ENCODE measurements around the gene NT5C3A. TPM values are rescaled to one million over a fixed set of nuclear protein-coding genes. Genes with fewer than 3 reads are reported as not detected.
A peak's percentile ranks its signal among the peaks of the same experiment; 100 is the strongest.

NT5C3A gene
- total RNA-seq, 1 experiment from 2014 or later = 18.6 TPM

DNA sequence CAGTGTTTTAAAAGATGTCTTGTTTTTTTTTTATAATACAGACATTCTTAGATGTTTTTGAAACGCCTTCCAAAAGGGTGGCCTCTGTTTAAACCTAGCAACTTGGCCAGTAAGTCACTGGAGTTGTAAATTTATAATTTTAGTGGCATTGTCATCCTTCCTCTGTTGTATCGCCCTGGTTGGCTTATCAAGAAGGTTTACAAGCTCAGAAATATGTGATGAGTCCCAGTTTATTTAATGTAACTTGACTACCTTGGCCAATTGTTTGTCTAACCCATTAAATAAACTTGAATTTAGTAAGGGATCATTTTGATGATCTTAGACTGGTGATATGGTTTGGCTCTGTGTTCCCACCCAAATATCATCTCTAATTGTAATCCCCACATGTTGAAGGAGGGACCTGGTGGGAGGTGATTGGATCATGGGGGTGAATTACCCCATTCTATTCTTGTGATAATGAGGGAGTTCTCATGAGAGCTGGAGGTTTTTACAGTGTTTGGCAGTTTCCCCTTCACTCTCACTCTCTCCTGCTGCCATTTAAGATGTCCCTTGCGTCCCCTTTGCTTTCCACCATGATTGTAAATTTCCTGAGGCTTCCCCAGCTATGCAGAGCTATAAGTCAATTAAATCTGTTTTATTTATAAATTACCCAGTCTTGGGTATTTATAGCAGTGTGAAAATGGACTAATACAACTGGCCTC, 13.4 kb upstream of the NT5C3A start:
- H3K36me3 Mint-ChIP-seq = peaks cover 8% of the 10 kb centered on the region; the same call in 1 of the 2 replicates
- no peak overlapping the region for H3K4me3 Mint-ChIP-seq
- H3K27ac Mint-ChIP-seq = no peak overlapping the region
- peaks cover 43% of the 10 kb centered on the region for H3K4me1 Mint-ChIP-seq
- TF ChIP-seq, protein P1, sequence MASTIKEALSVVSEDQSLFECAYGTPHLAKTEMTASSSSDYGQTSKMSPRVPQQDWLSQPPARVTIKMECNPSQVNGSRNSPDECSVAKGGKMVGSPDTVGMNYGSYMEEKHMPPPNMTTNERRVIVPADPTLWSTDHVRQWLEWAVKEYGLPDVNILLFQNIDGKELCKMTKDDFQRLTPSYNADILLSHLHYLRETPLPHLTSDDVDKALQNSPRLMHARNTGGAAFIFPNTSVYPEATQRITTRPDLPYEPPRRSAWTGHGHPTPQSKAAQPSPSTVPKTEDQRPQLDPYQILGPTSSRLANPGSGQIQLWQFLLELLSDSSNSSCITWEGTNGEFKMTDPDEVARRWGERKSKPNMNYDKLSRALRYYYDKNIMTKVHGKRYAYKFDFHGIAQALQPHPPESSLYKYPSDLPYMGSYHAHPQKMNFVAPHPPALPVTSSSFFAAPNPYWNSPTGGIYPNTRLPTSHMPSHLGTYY (CRISPR knock-in tag; IDR thresholded peaks at IDR 0.05) = no peak
- TF ChIP-seq MLX (CRISPR knock-in tag; IDR thresholded peaks at IDR 0.05) (no peak), ZNF512 (CRISPR knock-in tag; IDR thresholded peaks at IDR 0.05; ENCODE audit: borderline replicate concordance) (no peak), JAZF1 (CRISPR knock-in tag; IDR thresholded peaks at IDR 0.05) (no peak), E2F4 (CRISPR knock-in tag; IDR thresholded peaks at IDR 0.05; ENCODE audit: borderline replicate concordance, low read depth) (no peak), FOXK1 (CRISPR knock-in tag; IDR thresholded peaks at IDR 0.05) (no peak), CBFB (CRISPR knock-in tag; IDR thresholded peaks at IDR 0.05; ENCODE audit: low read depth) (no peak), CREB1 (CRISPR knock-in tag; IDR thresholded peaks at IDR 0.05) (no peak), MXD4 (CRISPR knock-in tag; IDR thresholded peaks at IDR 0.05; ENCODE audit: borderline replicate concordance) (no peak), ATF3 (CRISPR knock-in tag; conservative IDR thresholded peaks at IDR 0.05) (no peak)
- TF ChIP-seq, protein P2, sequence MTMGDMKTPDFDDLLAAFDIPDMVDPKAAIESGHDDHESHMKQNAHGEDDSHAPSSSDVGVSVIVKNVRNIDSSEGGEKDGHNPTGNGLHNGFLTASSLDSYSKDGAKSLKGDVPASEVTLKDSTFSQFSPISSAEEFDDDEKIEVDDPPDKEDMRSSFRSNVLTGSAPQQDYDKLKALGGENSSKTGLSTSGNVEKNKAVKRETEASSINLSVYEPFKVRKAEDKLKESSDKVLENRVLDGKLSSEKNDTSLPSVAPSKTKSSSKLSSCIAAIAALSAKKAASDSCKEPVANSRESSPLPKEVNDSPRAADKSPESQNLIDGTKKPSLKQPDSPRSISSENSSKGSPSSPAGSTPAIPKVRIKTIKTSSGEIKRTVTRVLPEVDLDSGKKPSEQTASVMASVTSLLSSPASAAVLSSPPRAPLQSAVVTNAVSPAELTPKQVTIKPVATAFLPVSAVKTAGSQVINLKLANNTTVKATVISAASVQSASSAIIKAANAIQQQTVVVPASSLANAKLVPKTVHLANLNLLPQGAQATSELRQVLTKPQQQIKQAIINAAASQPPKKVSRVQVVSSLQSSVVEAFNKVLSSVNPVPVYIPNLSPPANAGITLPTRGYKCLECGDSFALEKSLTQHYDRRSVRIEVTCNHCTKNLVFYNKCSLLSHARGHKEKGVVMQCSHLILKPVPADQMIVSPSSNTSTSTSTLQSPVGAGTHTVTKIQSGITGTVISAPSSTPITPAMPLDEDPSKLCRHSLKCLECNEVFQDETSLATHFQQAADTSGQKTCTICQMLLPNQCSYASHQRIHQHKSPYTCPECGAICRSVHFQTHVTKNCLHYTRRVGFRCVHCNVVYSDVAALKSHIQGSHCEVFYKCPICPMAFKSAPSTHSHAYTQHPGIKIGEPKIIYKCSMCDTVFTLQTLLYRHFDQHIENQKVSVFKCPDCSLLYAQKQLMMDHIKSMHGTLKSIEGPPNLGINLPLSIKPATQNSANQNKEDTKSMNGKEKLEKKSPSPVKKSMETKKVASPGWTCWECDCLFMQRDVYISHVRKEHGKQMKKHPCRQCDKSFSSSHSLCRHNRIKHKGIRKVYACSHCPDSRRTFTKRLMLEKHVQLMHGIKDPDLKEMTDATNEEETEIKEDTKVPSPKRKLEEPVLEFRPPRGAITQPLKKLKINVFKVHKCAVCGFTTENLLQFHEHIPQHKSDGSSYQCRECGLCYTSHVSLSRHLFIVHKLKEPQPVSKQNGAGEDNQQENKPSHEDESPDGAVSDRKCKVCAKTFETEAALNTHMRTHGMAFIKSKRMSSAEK (CRISPR knock-in tag; IDR thresholded peaks at IDR 0.05; ENCODE audit: borderline replicate concordance) = no peak
- DNase-seq (ENCODE audit: low spot score) = no peak
- CTCF ChIA-PET = interaction anchor here (1.5 kb wide), 1 partner anchor 13 kb away, joined by 3 read pairs; the partner anchor contains the start of gene NT5C3A
- POLR2A ChIA-PET = no interaction called here
- peak; percentile 83 for ATAC-seq
- peaks cover 13% of the 10 kb centered on the region for H3K9me3 Mint-ChIP-seq
- peaks cover 9% of the 10 kb centered on the region for H3K27me3 Mint-ChIP-seq (ENCODE audit: low read depth)

DNA sequence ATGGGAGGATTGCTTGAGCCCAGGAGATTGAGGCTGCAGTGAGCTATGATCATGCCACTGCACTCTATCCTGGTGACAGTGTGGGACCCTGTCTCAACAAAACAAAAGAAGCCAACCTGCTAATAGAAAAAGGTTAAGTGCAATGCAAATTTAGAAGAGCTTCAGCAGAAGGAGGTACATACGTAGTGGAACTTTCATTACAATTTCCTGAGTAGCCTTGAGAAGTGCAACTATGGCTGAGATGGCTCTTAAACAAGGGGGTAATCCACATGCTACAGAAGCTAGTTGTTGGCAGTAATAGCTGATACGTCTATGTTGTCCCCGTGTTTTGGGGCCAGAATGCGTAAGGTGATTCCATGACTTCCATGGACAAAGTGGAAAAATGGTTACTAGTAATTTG, 10.7 kb upstream of the NT5C3A start:
- H3K27ac Mint-ChIP-seq = no peak overlapping the region
- peaks cover 41% of the 10 kb centered on the region for H3K9me3 Mint-ChIP-seq
- peaks cover 14% of the 10 kb centered on the region for H3K27me3 Mint-ChIP-seq (ENCODE audit: low read depth)
- no peak overlapping the region for H3K4me3 Mint-ChIP-seq
- DNase-seq (ENCODE audit: low spot score) = no peak
- peaks cover 17% of the 10 kb centered on the region for H3K36me3 Mint-ChIP-seq
- ATAC-seq = no peak
- POLR2A ChIA-PET = no interaction called here
- no peak for TF ChIP-seq PRRX2 (CRISPR knock-in tag; IDR thresholded peaks at IDR 0.05)
- TF ChIP-seq, protein P3, sequence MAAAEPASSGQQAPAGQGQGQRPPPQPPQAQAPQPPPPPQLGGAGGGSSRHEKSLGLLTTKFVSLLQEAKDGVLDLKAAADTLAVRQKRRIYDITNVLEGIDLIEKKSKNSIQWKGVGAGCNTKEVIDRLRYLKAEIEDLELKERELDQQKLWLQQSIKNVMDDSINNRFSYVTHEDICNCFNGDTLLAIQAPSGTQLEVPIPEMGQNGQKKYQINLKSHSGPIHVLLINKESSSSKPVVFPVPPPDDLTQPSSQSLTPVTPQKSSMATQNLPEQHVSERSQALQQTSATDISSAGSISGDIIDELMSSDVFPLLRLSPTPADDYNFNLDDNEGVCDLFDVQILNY (CRISPR knock-in tag; IDR thresholded peaks at IDR 0.05) = no peak
- TF ChIP-seq JUN (CRISPR knock-in tag; IDR thresholded peaks at IDR 0.05) = no peak
- no peak for TF ChIP-seq GTF2I (CRISPR knock-in tag; conservative IDR thresholded peaks at IDR 0.05)
- CTCF ChIA-PET = no interaction called here
- H3K4me1 Mint-ChIP-seq = peaks cover 23% of the 10 kb centered on the region

Measured in WTC11 (cell line).